GM19468 (cell line): Measurements from ENCODE around the gene SAMD4B.
A peak's percentile ranks its signal among the peaks of the same experiment; 100 is the strongest.

Experiments
- ATAC-seq: cut with Tn5 transposase; IDR thresholded peaks from one replicate; pipeline ENCODE4 v1.9.1; 2021; ENCODE audit warnings: mild to moderate bottlenecking, moderate library complexity, moderate number of reproducible peaks; ENCODE audit not compliant: unreplicated experiment; ENCODE audit errors: extremely low read depth

Gene SAMD4B

GRCh38 chr19:39386557-39386956 is 44.3 kb downstream of the SAMD4B start:
- ATAC-seq: no peak

DNA sequence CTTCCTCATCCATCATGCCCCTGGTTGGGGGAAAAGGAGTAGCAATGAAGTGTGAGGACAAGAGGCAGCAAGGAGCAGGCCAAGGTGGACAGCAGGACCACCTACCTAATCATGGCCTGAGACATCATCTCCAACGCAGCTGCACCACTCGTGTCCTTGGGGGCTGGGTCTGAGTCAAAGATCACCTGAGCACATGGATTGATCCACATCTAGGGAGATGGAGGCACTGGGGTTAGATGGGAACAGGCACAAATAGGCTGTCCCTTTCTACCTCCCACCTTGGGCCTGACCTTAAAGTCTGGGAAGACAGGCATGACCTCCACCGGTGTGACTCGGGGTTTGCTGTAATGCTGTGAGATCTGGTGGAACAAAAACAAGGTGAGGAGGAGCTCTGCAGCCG is 46.4 kb downstream of the SAMD4B start:
- no peak for ATAC-seq

DNA sequence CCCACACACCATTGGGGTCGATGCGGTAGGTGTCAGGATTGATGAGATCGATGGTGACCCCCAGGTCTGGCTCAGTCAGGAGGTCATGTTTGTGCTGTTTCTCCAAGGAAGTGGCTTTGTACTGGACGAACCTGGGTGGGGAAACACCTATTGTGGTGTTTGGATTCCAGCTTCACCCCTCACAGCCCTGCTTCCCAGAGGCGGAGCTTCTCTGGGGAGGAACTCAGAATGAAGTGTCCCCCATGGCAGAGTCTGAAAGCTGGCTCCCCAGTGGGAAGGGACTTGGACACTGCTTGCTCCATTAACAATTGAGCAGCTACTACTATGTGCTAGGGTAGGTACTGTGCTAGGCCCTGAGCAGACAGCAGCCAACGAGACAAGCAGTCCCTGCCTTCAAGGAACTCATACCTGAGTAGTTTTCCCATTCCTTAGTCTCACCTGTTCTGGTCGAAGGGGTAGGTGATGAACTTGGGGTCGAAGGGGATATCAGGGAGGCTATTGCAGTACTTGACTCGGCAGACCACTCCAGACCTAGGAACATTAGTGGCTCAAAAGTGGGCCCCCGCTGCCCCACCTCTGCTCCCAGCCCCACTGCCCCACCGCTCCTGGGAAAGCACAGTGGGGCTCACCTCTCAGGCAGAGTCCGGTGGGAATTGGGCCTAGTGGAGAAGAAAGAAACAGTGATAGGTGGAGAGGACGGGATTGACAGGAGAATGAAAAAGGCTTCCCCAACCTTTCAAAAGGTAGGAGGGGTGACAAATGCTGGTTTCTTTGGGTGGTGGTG is 47.6 kb downstream of the SAMD4B start:
- ATAC-seq: no peak

- ATAC-seq: no peak
Observed at GRCh38 chr19:39390451-39390750, 48.2 kb downstream of the SAMD4B start.

- peak; percentile 75 for ATAC-seq
Observed at GRCh38 chr19:39390751-39391437, 48.7 kb downstream of the SAMD4B start, which contains the start of the genes MED29 and PAF1. TSS of gene MED29 (plus strand) at chr19:39391378. CDS start at chr19:39391423, 45 bp downstream. TSS of gene PAF1 (minus strand) at chr19:39391106. CDS start at chr19:39390864, 242 bp downstream.

DNA sequence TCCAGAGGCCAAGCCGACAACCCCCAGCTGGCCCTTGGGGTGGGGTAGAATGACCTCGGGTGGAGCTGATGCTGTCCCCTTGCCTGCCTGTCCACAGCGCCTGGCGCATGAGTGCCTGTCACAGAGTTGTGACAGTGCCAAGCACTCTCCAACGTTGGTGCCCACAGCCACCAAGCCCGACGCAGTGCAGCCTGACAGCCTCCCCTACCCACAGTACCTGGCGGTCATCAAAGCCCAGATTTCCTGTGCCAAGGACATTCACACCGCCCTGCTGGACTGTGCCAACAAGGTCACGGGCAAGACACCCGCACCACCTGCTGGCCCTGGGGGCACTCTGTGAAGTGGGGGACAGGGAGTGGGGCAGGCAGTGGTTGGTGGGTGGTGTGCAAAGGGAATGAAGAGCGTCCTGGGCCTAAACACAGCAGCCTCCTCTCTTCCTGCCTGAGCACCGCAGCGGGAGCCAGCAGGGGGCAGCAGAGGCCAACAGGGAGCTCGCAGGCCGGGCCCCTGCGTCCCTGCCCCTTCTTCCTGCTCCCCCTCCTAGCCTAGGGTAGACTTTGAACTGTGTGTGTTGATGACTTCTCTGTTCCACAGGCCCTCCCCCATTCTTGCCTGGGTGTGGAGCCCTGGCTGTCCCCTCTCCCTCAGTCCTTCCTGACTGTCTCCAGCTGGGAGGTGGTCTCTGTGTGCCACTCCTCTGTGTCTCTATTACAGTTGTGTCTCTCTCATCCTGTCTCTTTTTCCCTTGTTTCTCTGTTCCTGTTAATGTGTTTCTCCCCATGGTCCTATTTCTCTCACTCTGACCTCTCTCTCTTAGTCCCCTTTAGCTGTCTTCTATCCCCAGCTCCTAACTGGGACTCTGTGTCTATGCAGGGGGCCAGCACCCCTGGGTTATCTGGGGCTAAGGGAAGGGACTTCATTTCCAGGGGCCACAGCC is 55.4 kb downstream of the SAMD4B start:
- ATAC-seq: peak; percentile 30

- no peak for ATAC-seq
Observed at GRCh38 chr19:39398297-39398864, 56.2 kb downstream of the SAMD4B start.

DNA sequence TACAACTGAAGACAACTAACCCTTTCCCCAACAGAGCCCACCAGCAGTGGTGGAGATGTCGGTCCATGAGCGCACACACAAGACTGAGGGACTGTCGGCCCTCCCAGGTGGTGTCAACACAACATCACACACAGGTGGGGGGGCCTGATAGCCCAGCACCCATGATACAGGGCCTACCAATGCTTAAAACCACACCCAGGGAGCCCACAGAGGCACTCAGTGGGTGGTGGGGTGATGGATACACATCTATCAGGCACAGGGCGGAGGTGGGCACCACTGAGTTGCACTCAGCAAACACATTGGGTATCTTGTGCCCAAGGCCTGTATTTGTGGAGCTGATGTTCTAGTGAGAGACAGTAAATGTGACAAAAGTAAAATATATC is 57.4 kb downstream of the SAMD4B start:
- no peak for ATAC-seq

DNA sequence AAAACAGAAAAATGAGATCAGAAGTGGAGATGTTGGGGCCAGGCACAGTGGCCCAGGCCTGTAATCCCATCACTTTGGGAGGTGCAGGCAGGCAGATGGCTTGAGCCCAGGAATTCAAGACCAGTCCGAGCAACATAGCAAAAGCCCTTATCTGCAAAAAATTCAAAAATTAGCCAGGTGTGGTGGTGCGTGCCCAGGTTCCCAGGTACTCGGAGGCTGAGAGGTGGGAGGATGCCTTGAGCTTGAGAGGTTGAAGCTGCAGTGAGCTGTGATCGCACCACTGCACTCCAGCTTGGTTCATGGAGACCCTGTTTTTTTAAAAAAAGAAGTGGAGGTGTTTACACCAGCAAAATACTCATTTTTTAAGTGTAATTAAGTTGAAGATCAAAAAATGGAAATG is 57.8 kb downstream of the SAMD4B start:
- ATAC-seq: no peak

DNA sequence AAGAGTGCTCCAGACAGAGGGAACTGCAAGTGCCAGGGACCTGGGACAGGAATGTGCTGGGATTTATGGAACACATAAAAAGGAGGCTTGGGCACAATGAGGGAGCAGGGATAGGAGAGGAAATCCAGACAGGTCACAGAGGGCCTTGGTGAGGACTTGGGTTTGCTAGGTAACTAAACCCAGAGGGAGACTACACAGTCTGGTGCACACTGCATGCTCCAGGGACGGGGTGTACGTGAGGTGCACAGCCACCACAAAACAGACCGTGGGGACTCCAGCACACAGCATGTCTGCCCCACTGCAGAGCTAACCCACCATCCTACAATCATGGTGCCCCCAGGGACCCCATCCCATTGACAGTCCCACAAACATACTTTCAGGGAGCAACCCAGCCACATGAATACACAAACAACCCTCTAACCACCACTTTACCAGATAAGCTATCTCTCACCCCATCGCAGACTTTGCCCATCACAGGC is 58.9 kb downstream of the SAMD4B start:
- no peak for ATAC-seq

DNA sequence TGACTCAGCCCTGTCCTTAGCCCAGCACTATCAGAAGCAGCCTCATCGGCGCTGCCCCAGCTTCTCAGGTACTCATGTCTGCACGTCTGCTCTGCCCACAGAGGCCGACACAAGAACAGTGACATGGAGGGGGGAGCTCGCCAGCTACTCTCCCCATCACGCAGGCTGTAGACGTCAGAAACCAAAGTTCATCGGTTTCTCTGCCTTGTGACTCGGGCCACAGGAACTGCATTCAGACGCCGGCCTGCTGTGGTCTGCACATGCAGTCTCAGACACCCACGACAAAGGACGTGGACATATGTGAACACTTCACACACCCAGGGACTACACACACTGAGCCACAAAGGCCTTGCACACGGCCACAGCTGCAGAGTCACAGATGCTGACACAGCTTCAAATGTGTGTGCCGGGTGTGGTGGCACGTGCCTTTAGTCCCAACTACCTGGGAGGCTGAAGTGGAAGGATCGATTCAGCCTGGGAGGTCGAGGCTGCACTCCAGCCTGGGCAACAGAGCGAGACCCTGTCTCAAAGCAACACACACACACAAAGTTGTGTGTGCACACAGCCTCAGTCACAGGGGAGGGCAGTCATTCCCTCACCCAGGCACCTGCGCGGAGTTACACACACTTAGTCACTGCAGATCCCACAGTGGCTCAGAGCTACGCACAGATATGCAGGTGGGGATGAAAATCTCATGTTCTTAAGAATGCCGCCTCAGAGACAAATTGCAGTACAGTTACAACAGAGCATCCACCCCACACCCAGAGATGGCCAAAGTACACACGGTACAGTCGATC is 59.5 kb downstream of the SAMD4B start:
- no peak for ATAC-seq

GRCh38 chr19:39402346-39403300 is 60.4 kb downstream of the SAMD4B start:
- ATAC-seq: no peak

GRCh38 chr19:39403331-39404312 is 61.4 kb downstream of the SAMD4B start:
- ATAC-seq: no peak

- no peak for ATAC-seq
Observed at GRCh38 chr19:39405261-39405957, 63.2 kb downstream of the SAMD4B start.

DNA sequence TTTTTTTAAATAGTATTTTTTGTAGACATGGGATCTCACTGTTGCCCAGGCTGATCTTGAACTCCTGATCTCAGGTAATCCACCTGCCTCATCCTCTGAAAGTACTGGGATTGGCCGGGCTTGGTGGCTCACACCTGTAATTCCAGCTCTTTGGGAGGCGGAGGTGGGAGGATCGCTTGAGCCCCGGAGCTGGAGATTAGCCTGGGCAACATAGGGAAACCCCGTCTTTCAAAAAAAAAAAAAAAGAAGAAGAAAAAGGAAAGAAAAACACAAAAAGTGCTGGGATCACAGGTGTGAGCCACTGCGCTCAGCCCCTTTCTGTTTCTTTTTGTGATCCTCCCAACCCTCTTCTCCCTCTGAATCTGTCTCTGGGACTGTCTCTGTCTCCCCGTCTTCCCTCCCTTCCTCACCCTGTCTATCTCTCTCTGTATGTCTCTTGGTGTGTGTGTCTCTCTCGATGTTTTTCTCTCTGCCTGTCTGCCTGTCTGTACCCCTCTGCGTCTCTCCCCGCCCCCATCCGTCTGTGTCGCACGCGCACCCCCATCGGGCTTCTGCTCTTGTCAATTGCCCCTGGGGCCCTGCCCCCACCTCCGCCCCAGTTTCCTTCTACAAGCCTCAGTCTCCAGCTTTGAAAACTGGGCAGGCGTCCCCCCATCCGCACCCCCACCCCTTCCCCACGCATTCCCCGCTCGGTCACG is 63.9 kb downstream of the SAMD4B start:
- no peak for ATAC-seq
